GM15510 (cell line): ENCODE measurements around the gene ZNF653.

Experiments used
- POLR2A ChIP-seq: IDR thresholded peaks from 3 replicates; pipeline ENCODE4 v1.6.1; 2011; ENCODE audit warnings: borderline replicate concordance; ENCODE audit not compliant: insufficient read length; ENCODE audit errors: extremely low read depth

ZNF653 gene, protein sequence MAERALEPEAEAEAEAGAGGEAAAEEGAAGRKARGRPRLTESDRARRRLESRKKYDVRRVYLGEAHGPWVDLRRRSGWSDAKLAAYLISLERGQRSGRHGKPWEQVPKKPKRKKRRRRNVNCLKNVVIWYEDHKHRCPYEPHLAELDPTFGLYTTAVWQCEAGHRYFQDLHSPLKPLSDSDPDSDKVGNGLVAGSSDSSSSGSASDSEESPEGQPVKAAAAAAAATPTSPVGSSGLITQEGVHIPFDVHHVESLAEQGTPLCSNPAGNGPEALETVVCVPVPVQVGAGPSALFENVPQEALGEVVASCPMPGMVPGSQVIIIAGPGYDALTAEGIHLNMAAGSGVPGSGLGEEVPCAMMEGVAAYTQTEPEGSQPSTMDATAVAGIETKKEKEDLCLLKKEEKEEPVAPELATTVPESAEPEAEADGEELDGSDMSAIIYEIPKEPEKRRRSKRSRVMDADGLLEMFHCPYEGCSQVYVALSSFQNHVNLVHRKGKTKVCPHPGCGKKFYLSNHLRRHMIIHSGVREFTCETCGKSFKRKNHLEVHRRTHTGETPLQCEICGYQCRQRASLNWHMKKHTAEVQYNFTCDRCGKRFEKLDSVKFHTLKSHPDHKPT

DNA sequence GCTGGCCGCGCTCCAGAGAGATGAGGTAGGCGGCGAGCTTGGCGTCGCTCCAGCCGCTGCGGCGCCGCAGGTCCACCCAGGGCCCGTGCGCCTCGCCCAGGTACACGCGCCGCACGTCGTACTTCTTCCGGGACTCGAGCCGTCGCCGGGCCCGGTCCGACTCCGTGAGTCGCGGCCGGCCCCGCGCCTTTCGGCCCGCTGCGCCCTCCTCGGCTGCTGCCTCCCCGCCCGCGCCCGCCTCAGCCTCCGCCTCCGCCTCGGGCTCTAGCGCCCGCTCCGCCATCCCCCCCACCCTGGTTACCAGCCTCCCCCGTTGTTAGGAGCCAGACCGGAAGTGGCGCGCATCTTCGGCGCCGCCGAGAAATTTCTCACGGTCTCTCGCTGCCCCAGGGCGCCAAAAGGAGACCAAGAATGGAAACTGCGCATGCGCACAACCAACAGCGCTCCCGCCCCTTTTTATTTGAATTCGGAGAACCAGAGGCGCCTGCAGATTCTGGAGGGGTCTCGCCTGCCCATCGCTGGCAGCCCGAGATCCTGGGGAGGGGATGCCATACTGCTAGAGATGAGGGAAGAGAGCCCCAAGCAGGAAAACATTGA is at the start of gene ZNF653:
Gene ZNF653 (minus strand): TSS at position 336 of the 597 bp plus-strand sequence. CDS start 53 bp downstream, at position 283.
- peak; percentile 56 for TF ChIP-seq POLR2A

DNA sequence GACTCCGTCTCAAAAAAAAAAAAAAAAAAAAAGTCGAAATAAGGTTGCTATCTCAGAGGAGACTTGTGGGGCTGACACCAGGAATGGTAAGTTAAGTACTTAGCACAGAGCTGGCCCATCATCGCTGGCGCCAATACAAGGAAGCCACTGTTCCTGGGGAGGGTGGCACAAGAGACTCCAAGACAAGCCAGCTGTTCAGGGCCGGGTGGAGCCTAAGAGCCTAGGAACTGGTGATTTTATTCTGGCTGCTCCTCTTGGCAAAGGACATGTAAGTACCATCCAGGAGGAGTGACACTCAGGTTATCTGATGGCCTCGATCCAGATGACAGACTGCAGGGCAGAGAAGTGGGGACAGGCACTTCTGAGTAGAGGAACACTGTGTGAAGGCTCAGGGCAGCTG is 49.6 kb upstream of the ZNF653 start:
- TF ChIP-seq POLR2A: no peak

DNA sequence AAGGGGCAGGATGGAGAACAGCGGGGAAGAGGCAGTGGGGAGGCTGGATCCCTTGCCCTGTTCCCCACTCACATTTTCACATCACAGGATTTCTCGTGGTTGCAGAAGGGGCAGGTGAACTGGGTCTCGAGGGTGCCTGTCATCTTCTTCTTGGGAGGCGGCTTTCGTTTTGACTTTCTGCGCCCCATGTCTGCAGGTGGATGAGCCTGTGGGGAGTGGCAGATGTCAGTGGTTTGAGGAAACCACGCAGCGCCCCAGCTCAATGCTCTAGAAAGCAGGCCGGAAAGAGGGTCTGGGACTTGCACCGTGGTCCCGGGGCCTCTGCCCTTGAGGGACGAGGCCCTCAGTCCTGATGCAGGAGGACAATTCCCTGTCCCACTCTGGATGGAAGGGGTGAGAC is 48.5 kb upstream of the ZNF653 start:
- no peak for TF ChIP-seq POLR2A

DNA sequence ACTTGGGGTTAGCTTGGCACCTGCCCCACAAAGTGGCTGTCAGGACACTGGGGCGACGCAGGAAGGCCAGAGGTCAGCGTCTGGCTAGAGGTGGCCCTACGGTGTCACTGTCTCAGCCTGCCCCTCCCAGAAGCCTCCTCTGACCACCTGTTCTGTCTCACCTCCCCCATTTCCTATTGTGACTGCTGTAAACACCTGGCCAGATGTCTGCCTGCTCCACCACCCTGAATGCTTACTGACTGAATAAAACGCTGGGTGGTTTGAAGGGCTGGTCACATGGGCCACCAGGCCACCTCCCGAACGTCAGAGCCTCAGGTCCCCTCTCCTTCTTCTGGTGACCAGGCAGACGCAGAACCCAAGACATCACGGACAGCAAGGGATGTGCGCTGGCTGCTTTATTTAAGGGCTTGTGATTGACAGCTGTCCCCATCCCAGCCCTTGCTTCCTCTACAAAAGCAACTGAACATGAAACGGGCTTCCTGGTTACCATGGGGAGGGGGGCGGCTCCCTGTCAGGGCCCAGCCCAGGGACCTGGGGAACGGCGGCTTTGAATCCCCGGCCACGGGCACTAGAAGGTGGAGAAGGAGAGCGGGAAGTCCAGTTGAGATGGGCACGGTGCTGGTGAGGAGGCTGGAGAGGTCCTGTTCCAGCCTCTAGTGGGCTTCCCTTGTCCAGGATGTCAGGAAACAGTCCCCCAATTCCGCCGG is 47.2 kb upstream of the ZNF653 start:
- TF ChIP-seq POLR2A: no peak

DNA sequence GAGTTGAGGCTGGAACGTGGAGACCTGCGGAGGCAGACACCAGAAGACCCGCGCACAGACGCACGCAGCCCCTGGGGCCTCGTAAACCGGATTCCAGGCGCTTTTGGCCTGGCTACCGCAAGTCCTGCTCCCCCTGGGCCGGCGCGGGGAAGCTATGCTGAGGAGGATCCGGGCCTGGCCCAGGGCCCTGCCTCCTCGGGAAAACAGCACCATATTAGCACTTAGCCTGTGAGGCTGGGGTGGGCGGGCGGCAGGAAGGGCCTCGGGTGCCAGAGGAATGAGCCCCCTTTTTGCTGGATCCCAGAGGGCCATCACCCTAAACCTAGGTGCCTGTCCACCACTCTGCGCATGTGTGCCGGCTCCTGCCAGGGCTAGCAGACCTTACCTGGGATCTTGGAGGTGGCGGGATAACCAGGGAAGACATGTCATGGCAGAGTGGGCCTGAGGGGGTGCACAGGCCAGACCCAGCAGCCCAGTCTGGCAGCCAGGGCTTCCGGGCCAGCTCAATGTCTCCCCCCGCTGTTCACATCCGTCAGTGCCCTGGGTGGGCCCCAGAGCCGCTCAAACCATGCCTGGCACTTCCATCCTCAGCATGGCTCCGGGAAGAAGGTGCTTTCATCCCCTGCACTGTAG is 46.1 kb upstream of the ZNF653 start:
- TF ChIP-seq POLR2A: no peak

DNA sequence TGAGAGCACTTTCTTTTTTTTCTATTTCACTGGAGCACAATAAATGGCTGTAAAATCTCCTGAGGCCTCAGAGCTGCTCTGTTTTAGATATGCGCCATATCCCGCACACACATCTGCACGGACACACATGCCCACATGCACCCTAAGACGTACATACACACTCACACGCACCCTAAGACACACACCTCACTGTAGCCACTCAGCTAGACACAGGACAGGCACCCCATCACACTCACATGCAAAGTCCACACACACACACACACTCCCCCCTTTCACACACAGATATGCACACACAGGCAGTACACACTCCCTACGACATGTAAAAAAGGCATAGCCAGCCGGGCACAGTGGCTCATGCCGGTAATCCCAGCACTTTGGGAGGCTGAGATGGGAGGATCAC is 44.6 kb upstream of the ZNF653 start:
- no peak for TF ChIP-seq POLR2A

DNA sequence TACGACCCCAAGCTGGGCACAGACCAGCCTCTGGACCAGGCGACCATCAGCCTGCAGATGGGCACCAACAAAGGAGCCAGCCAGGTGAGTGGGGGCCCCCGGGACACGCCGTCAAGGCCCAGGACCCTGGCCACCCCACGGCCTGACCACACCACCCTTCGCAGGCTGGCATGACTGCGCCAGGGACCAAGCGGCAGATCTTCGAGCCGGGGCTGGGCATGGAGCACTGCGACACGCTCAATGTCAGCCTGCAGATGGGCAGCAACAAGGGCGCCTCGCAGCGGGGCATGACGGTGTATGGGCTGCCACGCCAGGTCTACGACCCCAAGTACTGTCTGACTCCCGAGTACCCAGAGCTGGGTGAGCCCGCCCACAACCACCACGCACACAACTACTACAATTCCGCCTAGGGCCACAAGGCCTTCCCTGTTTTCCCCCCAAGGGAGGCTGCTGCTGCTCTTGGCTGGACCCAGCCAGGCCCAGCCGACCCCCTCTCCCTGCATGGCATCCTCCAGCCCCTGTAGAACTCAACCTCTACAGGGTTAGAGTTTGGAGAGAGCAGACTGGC is 43.8 kb upstream of the ZNF653 start:
- no peak for TF ChIP-seq POLR2A

DNA sequence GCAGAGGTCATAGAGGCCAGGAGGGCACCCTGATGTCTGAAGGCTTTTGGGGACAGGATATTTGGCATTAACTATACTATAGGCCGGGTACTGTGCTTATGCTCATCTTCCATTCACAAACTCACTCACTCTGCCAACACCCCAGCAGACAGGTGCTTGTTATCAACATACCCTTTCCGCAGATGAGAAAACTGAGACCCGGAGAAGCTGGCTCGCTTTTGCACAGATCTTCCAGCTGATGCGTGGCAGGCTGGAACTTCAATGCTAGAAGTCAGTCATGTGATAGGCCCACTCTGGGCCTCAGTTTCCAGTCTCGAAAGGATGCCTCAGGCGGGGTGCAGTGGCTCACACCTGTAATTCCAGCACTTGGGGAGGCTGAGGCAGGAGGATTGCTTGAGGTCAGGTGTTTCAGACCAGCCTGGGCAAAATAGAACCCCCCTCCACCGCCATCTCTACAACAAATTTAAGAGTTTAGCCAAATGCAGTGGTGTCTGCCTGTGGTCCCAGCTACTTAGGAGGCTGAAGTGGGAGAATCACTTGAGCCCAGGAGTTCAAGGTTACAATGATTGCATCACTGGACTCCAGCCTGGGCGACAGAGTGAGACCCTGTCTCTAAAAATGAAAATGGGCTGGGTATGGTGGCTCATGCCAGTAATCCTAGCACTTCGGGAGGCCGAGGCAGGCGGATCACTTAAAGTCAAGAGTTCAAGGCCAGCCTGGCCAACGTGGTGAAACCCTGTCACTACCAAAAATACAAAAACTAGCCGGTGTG is 42.5 kb upstream of the ZNF653 start:
- TF ChIP-seq POLR2A: no peak

DNA sequence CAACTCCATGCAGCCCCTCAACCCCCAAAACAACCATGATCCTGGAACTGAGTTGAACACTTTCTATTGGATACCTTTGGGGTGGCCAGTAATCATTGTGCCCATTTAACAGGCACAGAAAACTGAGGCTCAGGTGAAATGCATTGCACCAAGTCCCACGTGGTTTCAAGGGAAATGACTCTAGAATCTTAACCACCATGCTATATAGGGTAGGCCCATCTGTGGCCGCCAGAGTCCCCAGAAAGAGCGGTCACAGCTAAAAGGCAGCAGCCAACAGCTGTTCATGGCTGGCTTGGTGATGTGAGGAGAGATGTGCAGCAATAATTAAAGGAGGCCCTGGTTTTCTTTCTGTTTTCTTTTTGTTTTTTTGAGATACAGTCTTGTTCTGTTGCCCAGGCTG is 35.6 kb upstream of the ZNF653 start:
- TF ChIP-seq POLR2A: no peak

DNA sequence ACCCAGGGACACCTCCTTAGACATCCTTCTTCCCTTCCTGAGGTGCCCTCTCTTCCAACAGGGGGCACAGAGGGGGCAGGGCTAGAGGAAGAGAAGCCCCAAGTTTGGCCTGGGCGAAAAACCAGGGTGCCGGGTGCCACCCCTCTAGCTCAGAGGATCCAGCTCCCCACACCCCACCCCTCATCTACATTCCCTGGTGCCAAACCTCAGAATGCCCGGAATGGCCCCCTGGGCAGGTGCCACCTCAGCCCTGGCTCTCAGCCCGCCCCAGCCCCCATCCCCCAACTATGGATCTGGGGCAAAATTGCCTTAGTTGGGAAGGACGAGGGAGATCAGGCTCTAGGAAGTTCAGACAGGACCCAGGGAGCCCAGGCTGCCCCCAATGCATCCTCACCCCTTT is 35.0 kb upstream of the ZNF653 start:
- TF ChIP-seq POLR2A: no peak

DNA sequence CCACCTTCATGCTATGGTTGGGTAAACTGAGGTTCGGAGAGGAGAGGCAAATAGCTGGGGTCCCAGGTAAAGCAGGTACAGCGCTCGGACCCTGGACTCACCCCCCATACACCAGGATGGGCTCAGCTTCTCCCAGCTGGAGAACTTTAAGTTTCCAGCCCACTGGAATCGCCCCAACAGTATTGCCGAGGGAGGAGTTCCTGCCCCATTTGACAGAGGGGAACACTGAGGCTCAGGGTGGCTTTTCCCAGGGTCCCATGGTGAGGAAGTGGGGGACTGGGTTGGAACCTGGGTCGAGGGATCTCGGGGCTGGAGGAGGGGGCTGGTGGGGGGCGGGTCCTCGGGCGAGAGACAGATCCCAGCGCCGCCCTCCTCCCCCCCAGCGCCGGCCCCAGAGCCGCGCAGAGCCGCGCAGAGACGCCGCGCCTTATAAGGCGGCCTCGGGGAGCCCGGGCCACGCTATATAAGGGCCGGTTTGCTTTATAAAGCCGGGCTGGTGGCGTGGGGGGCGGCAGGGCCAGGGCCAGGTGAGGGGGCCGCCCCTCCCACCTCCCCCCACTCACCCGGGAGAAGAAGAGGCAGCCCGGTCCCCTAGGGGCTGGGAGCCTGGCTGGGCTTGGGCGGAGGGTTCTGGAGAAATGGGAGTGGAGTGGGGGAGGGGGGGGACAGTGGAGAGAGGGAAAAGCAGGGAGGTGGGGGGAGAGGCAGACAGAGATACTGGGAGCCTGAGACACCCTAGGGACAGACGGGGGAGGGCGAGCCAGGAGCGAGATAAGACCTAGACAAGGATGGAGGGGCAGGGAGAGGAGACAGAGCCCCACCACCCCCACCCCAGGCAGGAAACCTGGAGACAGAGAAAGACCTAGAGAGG is 34.1 kb upstream of the ZNF653 start:
- no peak for TF ChIP-seq POLR2A

DNA sequence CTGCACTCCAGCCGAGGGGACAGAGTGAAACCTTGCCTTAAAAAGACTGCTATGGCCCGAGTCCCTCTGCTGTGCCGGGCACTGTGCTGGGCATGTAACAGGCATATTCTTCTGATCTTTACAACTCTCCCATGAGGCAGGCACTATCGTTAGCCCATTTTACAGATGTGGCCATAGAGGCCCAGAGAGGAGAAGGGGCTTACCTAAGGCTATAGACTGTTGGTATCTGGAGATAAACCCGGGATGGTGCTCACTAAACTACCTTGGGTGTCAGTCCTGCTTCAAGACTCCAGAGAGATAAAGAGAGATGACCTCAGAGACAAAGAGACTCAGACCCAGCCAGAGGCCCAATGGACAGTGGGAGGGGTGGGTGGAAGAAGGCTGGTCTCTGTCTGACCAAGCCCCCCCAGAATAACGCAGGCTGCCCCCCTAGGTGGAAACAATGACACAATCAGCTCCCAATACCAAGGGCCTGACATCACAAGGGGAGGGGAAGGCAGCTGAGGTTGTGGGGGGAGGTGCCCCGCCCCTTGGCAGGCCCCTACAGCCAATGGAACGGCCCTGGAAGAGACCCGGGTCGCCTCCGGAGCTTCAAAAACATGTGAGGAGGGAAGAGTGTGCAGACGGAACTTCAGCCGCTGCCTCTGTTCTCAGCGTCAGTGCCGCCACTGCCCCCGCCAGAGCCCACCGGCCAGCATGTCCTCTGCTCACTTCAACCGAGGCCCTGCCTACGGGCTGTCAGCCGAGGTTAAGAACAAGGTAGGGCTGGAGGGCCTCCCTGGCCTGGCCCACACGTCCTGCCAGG is 32.8 kb upstream of the ZNF653 start, which contains the start of gene CNN1:
Gene CNN1 (plus strand): TSS at position 620 of the 805 bp plus-strand sequence. CDS start 77 bp downstream, at position 697.
- TF ChIP-seq POLR2A: no peak
